Activated CD8-positive, alpha-beta memory T cell treated with anti-CD3 and anti-CD28 coated beads for 4 hours (primary cell): ENCODE data around the gene ZNF174.

Source experiments
- DNase-seq, 2 donors: peaks; one replicate each; pipeline ENCODE4 v3.0.0-alpha.2; 2020; ENCODE audit warnings: low read depth in 2 of 2

ZNF174 gene

DNA sequence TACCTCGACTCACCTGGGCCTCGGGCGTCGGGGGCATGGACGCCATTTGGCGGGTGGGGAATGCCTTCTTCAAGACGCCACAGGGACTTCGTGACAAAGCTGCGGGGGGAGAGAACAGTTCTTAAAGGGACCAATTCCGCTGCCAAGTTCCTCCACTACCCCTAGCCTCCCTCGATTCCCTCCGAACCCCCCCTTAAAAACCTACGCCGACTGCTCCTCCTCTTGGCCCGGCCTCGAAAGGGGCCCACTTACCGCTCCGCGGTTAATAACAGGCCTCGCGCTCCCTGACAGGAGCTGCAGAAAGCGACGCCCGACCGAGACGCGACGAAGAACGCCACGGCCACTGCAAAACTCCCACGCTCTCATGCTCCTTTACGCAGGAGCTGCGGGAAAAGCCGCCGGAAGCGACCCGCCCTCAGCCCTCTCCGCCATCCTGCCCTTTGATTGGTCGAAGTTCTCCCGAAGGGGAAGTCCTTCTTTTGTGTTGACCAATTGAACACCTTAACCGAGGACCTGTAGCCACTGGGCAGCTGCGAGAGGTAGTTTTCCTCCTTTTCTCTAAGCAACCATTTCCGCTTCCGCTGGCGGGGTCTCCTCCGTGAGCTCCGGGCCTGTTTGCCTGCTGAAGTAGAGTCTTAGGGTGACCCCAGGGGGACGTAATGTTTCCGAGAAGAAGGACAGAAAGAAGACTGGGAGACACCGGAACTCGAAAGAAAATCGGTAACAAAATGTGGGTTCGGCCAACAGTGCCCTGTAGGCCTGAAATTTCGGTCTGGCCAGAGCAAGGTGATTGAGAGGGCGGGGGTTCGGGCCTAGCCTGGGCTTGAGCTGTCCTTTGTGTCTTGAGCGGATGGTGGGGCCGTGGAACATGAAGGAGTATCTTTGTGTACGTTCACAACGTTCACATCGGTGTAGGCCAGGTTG is 42.4 kb downstream of the ZNF174 start, which contains the start of the genes NAA60 and ZNF597:
NAA60 (plus strand) TSS at position 573 of the 924 bp plus-strand sequence. CDS start 32,548 bp downstream, outside the sequence.
ZNF597 (minus strand) TSS at position 397 of the 924 bp plus-strand sequence; CDS start at position 46, 351 bp downstream.
- peak; percentile 49 to 67 for DNase-seq

DNA sequence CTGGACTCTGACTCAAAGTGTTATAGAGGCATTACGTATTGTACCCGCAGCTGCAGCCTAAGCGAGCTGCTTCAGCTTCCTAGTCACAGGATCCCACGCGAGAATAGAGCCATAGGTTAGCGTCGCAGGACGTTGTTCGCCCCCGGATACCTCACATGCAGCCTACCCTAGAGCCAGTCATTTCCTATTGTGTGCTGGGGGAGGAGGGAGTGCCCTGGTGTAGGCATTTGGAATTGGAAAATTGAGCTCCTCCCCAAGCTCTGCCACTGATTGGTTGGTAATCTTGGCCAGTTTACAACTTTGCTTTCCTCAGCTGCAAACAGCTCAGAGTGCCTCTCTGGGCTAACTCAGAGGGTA is 43.0 kb downstream of the ZNF174 start:
- DNase-seq: no peak

DNA sequence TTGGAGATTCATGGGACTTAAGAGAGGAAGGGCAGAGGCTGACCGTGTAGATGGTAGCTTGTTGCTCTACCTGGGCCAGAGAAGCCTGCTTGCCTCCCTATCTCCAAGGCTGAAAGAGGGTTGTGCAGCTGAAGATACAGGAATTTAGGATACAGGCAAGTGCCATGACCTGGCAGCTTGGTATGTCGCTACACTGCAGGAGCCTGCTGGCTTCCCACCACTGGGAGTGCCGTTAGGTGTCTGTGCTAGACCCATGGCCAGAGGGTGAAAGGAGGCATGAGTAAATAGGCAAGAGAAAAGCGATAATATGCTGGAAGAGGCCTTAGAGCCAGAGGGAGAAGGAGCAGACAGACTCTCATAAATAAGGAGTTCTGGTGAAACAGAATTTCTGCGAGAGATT is 53.1 kb downstream of the ZNF174 start:
- no peak for DNase-seq

- DNase-seq: no peak
These were observed 53.7 kb downstream of the ZNF174 start for GRCh38 chr16:3454631-3455147.

- peak; percentile 72 to 77 for DNase-seq
These were observed 56.6 kb downstream of the ZNF174 start for GRCh38 chr16:3457434-3458252.

- no peak for DNase-seq
These were observed 57.4 kb downstream of the ZNF174 start for GRCh38 chr16:3458278-3458851.

DNA sequence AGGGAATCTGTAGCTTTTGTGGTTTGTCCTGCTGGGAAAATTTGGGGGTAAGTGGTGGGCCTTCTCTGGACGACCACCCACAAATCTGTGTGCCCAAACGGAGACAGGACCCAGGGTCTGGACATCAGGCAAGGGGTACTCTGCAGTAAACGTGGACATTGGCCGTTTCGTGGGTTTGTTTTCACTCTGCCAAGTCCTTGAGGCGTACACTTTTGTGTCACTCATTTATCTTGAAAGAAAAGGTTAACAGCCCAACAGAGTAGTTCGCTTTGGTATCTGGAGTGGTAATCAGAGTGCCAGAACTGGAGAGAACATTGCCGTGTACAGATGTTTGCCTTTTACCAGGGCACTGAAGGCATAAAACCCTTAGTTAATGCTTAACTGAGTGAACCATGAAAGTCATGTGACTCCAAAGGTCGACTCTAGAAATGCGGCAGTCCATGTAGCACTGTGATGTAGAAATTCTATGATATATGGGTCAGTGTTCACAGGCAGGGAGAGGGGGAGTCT is 57.9 kb downstream of the ZNF174 start:
- DNase-seq: no peak
